CD4-positive, alpha-beta T cell treated with Interleukin-4 for 1 hour (primary cell): Measurements from ENCODE around the gene CIC.
"Not testable (repeated sequence)": the region's sequence is repeated elsewhere in the genome, so short reads cannot be mapped to it uniquely, and the experiment has no call there.

Experiments
- DNase-seq, 2 donors: peaks; one replicate each; pipeline ENCODE4 v3.0.0-alpha.2; 2020 to 2022

The CIC gene

GRCh38 chr19:42335971-42336370, 66.9 kb downstream of the CIC start:
- DNase-seq, result no peak

- not testable (repeated sequence) for DNase-seq
Observed at GRCh38 chr19:42339126-42339860, 70.2 kb downstream of the CIC start.

- DNase-seq, result not testable (repeated sequence)
Observed at GRCh38 chr19:42339922-42340321, 70.9 kb downstream of the CIC start.

GRCh38 chr19:42343344-42344110, 74.5 kb downstream of the CIC start:
- no peak for DNase-seq

GRCh38 chr19:42344336-42344893, 75.4 kb downstream of the CIC start:
- DNase-seq, result no peak
